Naive thymus-derived CD4-positive, alpha-beta T cell (primary cell): ENCODE results near the gene C3orf33. TPM values are rescaled to one million over a fixed set of nuclear protein-coding genes. Genes with fewer than 3 reads are reported as not detected.
A peak's percentile ranks its signal among the peaks of the same experiment; 100 is the strongest.

Experiments
- ATAC-seq: fragments of 150-1000 bp; cut with Tn5 transposase; 2 replicates; pipeline ENCODE4 v1.10.0; 2021; ENCODE audit warnings: mild to moderate bottlenecking, moderate library complexity
- CTCF ChIA-PET: fragments of 350-600 bp; sonication (Branson Sonifier 250); formaldehyde crosslinking; loops from one replicate; lab custom pipeline; 2021; ENCODE audit warnings: antibody characterized with exemption; lab: Charles Lee
- POLR2A ChIA-PET: fragments of 350-600 bp; sonication (Branson Sonifier 250); formaldehyde crosslinking; loops from one replicate; lab custom pipeline; 2021; ENCODE audit warnings: antibody characterized with exemption, inconsistent platforms; lab: Charles Lee
- DNase-seq, 9 donors: peaks; one replicate each; pipeline versions ENCODE4 v3.0.0 to v3.0.0-alpha.2; 2020 to 2022; ENCODE audit warnings: mixed read lengths in 1 of 9
- H3K27ac ChIP-seq: one replicate; pipeline ENCODE4 v1.7.0; 2013; ENCODE audit warnings: mild to moderate bottlenecking, low read depth, low read length, moderate library complexity
- H3K27me3 ChIP-seq, 2 donors: one replicate each; pipeline ENCODE4 v1.7.0; 2013; ENCODE audit warnings: low read length in 2 of 2, mild to moderate bottlenecking in 2 of 2, moderate library complexity in 2 of 2; ENCODE audit not compliant: control insufficient read depth in 2 of 2, insufficient read depth in 2 of 2
- H3K36me3 ChIP-seq, 3 experiments: 1 replicate in 2 of 3; 2 replicates in 1 of 3; pipeline ENCODE4 v1.7.0; 2013; ENCODE audit warnings: low read length in 3 of 3, mild to moderate bottlenecking in 3 of 3, moderate library complexity in 1 of 3; ENCODE audit not compliant: insufficient read depth in 3 of 3, control insufficient read depth in 2 of 3
- H3K4me1 ChIP-seq, 2 donors: one replicate each; pipeline ENCODE4 v1.7.0; 2013; ENCODE audit warnings: low read length in 2 of 2, mild to moderate bottlenecking in 2 of 2, moderate library complexity in 1 of 2; ENCODE audit not compliant: control insufficient read depth in 2 of 2, insufficient read depth in 2 of 2
- H3K4me3 ChIP-seq: 2 replicates; pipeline ENCODE4 v1.7.0; 2013; ENCODE audit warnings: mild to moderate bottlenecking, low read length
- H3K9me3 ChIP-seq, 3 experiments: 1 replicate in 2 of 3; 2 replicates in 1 of 3; pipeline ENCODE4 v1.7.0; 2013; ENCODE audit warnings: low read length in 3 of 3; ENCODE audit not compliant: control insufficient read depth in 2 of 3
- H3K27ac Mint-ChIP-seq, 9 donors: one replicate each; pipeline ENCODE4 v1.8.0; 2020 to 2022; ENCODE audit warnings: mixed read lengths in 9 of 9, mild to moderate bottlenecking in 8 of 9, moderate library complexity in 5 of 9, inconsistent platforms in 2 of 9
- H3K27me3 Mint-ChIP-seq, 5 donors: one replicate each; pipeline ENCODE4 v1.8.0; 2021 to 2022; ENCODE audit warnings: mixed read lengths in 5 of 5, mild to moderate bottlenecking in 1 of 5
- H3K36me3 Mint-ChIP-seq, 5 donors: one replicate each; pipeline ENCODE4 v1.8.0; 2020 to 2022; ENCODE audit warnings: mixed read lengths in 5 of 5, mild to moderate bottlenecking in 3 of 5, inconsistent platforms in 1 of 5
- H3K4me1 Mint-ChIP-seq, 7 donors: one replicate each; pipeline ENCODE4 v1.8.0; 2020 to 2022; ENCODE audit warnings: mixed read lengths in 7 of 7, mild to moderate bottlenecking in 3 of 7, inconsistent platforms in 1 of 7
- H3K4me3 Mint-ChIP-seq, 10 donors: one replicate each; pipeline ENCODE4 v1.8.0; 2020 to 2022; ENCODE audit warnings: mild to moderate bottlenecking in 10 of 10, mixed read lengths in 10 of 10, moderate library complexity in 6 of 10, inconsistent platforms in 2 of 10
- H3K9me3 Mint-ChIP-seq, 11 donors: one replicate each; pipeline ENCODE4 v1.8.0; 2020 to 2022; ENCODE audit warnings: mixed read lengths in 11 of 11, mild to moderate bottlenecking in 4 of 11, inconsistent platforms in 1 of 11, moderate library complexity in 1 of 11
- intact Hi-C, 2 donors: fragments of 100-400 bp; cut with micrococcal nuclease; formaldehyde crosslinking; loops; one replicate each; pipeline ENCODE4 v1.15.1; 2023
- polyA plus RNA-seq, 2 donors: library from polyadenylated mRNA; unstranded; fragments of 300-500 nt; fragmentation: Illumina TruSeq; gene quantifications; one replicate each; pipeline ENCODE4 v1.2.3, GENCODE V29; 2021
- total RNA-seq, 6 experiments: library from RNA in 5 of 6; stranded (reverse) in 5 of 6; gene quantifications; 1 replicate in 5 of 6; 2 replicates in 1 of 6; pipeline ENCODE4 v1.2.3 and lab custom pipeline; 2021 to 2026

C3orf33 gene
- total RNA-seq = 1 to 10 TPM; 1.1 to 4.6 (median 2.7) TPM
- polyA plus RNA-seq = 1 to 10 TPM; 3.9 to 4.3 TPM
- 2.0 reads per million, percentile 9 among the genes with 10 or more reads in this experiment for total RNA-seq (lab: John Stamatoyannopoulos, UW)

- Histone ChIP-seq H3K36me3 (peaks cover 0 to 3% (median 0%) of the 10 kb centered on the region in 3 experiments), H3K27me3 (no peaks in the 10 kb centered on the region), H3K4me1 (no peaks in the 10 kb centered on the region), H3K4me3 (peak within 1 kb of the TSS; percentile 71), H3K9me3 (no peaks in the 10 kb centered on the region), H3K27ac (peak within 1 kb of the TSS; percentile 79)
- peaks cover 6 to 15% (median 10%) of the 10 kb centered on the region in 5 donors for H3K27me3 Mint-ChIP-seq
- H3K4me1 Mint-ChIP-seq = peaks cover 8 to 28% (median 17%) of the 10 kb centered on the region in 7 donors
- peak; percentile 52 to 85 (median 78) for DNase-seq
- H3K4me3 Mint-ChIP-seq = peak within 1 kb of the TSS; percentile 79 to 91 (median 90)
- ChIA-PET CTCF (interaction anchor here (0.6 to 2.4 kb wide), 19 partner anchors 9 to 1369 kb away, joined by 3 to 13 read pairs (median 5); partner anchors contain the start of genes GMPS and SLC33A1), POLR2A (interaction anchor here (0.7 to 2.6 kb wide), 9 partner anchors 25 to 1368 kb away, joined by 3 to 25 read pairs (median 5); partner anchors contain the start of genes CCNL1, GMPS and SLC33A1)
- intact Hi-C loops = loop anchor here (1.0 to 10.0 kb wide), 11 partner anchors 21 to 1481 kb away; partner anchors contain the start of genes GMPS (in 2 of the 2), SLC33A1 (in 2 of the 2), DHX36 (in 1 of the 2) and TIPARP (in 1 of the 2)
- peak; percentile 98 for ATAC-seq
- no peaks in the 10 kb centered on the region for H3K9me3 Mint-ChIP-seq
- peak within 1 kb of the TSS; percentile 71 to 94 (median 82) for H3K27ac Mint-ChIP-seq
- H3K36me3 Mint-ChIP-seq = peaks cover 0 to 16% (median 14%) of the 10 kb centered on the region in 5 donors
Measured at GRCh38 chr3:155805802-155806618, at the start of gene C3orf33. TSS of gene C3orf33 (minus strand) at chr3:155806278. CDS start at chr3:155806252, 26 bp downstream.

GRCh38 chr3:155854141-155854940, 48.3 kb upstream of the C3orf33 start, which contains the start of gene SLC33A1:
TSS of gene SLC33A1 (minus strand) at chr3:155854427. CDS start at chr3:155853997, 430 bp downstream.
- Histone ChIP-seq H3K36me3 (peaks cover 0 to 6% (median 0%) of the 10 kb centered on the region in 3 experiments), H3K27ac (peak within 1 kb of the TSS; percentile 90), H3K9me3 (no peaks in the 10 kb centered on the region), H3K27me3 (no peaks in the 10 kb centered on the region), H3K4me3 (peak within 1 kb of the TSS; percentile 85), H3K4me1 (peaks cover 19 to 33% of the 10 kb centered on the region in 2 donors)
- peaks cover 24 to 47% (median 39%) of the 10 kb centered on the region in 7 donors for H3K4me1 Mint-ChIP-seq
- H3K36me3 Mint-ChIP-seq = peaks cover 0 to 23% (median 6%) of the 10 kb centered on the region in 5 donors
- ATAC-seq (peak; percentile 96), DNase-seq (peak; percentile 95 to 99 (median 98))
- ChIA-PET CTCF (interaction anchor here (1.2 to 2.1 kb wide), 2 partner anchors 16 to 48 kb away, joined by 3 to 13 read pairs; partner anchors contain the start of genes C3orf33 and GMPS), POLR2A (interaction anchor here (0.7 to 3.2 kb wide), 6 partner anchors 8 to 1306 kb away, joined by 3 to 34 read pairs (median 8); partner anchors contain the start of genes C3orf33, CCNL1 and GMPS)
- peak within 1 kb of the TSS; percentile 86 to 99 (median 95) for H3K4me3 Mint-ChIP-seq
- H3K9me3 Mint-ChIP-seq = peaks cover 0 to 9% (median 2%) of the 10 kb centered on the region in 11 donors
- intact Hi-C loops = loop anchor here (1.0 to 10.0 kb wide), 17 partner anchors 8 to 1530 kb away; partner anchors contain the start of genes C3orf33 (in 2 of the 2), CCNL1 (in 2 of the 2), DHX36 (in 2 of the 2) and GMPS (in 2 of the 2)
- peak within 1 kb of the TSS; percentile 97 to 100 (median 99) for H3K27ac Mint-ChIP-seq
- H3K27me3 Mint-ChIP-seq = peaks cover 0 to 7% (median 0%) of the 10 kb centered on the region in 5 donors

DNA sequence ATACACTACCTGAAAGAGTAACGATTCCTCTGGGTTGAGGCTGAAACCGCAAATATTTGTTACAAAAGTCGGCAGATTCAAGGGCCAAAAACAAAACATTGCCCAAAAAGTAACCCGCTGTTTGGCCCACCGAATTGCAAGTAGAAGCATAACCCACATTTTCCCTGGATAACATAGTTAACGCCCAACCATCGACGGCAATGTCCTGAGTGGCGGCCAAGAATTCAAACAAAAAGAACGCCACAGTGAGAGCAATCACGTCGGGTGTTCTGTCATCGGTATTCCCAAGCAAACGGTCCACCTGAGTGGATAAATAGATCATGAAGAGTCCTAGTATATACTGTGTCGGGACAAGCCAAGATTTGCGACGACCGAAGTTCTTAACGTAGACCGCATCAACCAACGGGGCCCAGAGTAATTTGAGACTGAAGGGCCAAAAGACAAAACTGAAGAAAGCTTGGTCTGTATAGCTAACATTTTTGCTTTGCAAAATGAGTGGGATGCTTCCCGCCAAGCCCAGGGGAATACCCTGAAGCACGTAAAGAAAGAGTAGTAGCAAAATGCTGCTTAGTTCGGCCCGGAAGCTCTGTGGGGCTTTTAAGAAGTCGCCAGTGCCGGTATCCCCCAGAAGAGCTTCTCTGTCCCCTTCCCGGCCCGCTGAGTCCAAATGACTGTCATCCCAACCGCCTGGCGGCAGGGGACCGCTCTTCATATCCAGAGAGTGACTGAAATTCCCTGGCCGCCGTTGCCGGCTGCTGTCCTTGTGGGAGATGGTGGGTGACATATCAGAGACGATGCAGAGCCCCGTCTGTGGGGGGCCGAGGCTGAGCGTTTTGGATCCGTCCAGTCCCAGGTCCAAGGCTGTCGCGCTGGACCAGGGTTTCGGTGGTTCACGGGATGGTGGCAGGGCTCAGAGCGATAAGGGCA, 47.4 kb upstream of the C3orf33 start:
- no peaks in the 10 kb centered on the region for H3K9me3 ChIP-seq
- intact Hi-C loops = loop anchor here (1.0 to 10.0 kb wide), 17 partner anchors 9 to 1529 kb away; partner anchors contain the start of genes C3orf33 (in 2 of the 2), CCNL1 (in 2 of the 2), DHX36 (in 2 of the 2) and GMPS (in 2 of the 2)
- Mint-ChIP-seq H3K27me3 (peaks cover 0 to 7% (median 0%) of the 10 kb centered on the region in 5 donors), H3K36me3 (peaks cover 0 to 25% (median 6%) of the 10 kb centered on the region in 5 donors), H3K4me3 (peak overlapping the region; percentile 86 to 99 (median 95)), H3K9me3 (peaks cover 0 to 9% (median 2%) of the 10 kb centered on the region in 11 donors), H3K4me1 (peaks cover 27 to 54% (median 45%) of the 10 kb centered on the region in 7 donors), H3K27ac (peak overlapping the region; percentile 97 to 100 (median 99))
- H3K36me3 ChIP-seq = peaks cover 0 to 6% (median 0%) of the 10 kb centered on the region in 3 experiments
- DNase-seq (peak in 4 of 9 donors; percentile 17 to 49 (median 20)), ATAC-seq (no peak)
- POLR2A ChIA-PET = interaction anchor here (0.7 to 3.2 kb wide), 6 partner anchors 8 to 1307 kb away, joined by 3 to 34 read pairs (median 8); partner anchors contain the start of genes C3orf33, CCNL1 and GMPS
- H3K4me3 ChIP-seq = peak overlapping the region; percentile 85
- peak overlapping the region; percentile 82 for H3K27ac ChIP-seq
- CTCF ChIA-PET = interaction anchor here (0.8 to 2.1 kb wide), 3 partner anchors 17 to 98 kb away, joined by 3 to 13 read pairs (median 3); partner anchors contain the start of genes C3orf33 and GMPS
- H3K4me1 ChIP-seq = peaks cover 21 to 39% of the 10 kb centered on the region in 2 donors
- no peaks in the 10 kb centered on the region for H3K27me3 ChIP-seq

DNA sequence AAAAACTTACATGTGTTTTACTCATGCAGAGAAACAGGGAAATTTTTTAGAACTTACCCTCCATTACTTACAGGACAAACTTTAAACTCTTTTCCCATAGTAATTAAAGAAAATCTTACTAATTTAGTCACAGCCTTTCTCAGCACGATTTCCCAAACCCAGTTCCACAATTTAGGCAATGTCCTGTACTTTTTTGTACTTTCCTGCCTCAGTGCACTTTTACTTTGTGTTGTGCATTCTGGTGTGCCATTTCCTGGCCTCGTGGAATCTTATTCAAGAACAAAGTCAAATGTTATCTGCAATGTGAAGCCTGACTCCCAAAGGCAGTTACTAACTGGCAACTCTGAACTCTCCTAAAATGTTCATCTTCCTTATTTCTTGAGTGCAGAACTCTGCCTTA, 46.3 kb upstream of the C3orf33 start:
- ATAC-seq = no peak
- H3K4me3 ChIP-seq = peak overlapping the region; percentile 85
- H3K27ac ChIP-seq = no peak overlapping the region

More for the DNA sequence above, 46.3 kb upstream of the C3orf33 start:
- H3K4me1 ChIP-seq = peaks cover 21 to 39% of the 10 kb centered on the region in 2 donors
- no peaks in the 10 kb centered on the region for H3K27me3 ChIP-seq
- ChIA-PET CTCF (interaction anchor here (0.8 to 1.3 kb wide), 3 partner anchors 18 to 97 kb away, joined by 3 to 7 read pairs (median 4); partner anchors contain the start of genes C3orf33 and GMPS), POLR2A (interaction anchor here (2.1 to 3.2 kb wide), 3 partner anchors 19 to 1308 kb away, joined by 10 to 34 read pairs (median 25); partner anchors contain the start of genes C3orf33, CCNL1 and GMPS)
- H3K4me3 Mint-ChIP-seq = peak overlapping the region; percentile 86 to 99 (median 95)
- peaks cover 34 to 63% (median 54%) of the 10 kb centered on the region in 7 donors for H3K4me1 Mint-ChIP-seq
- peaks cover 0 to 9% (median 2%) of the 10 kb centered on the region in 11 donors for H3K9me3 Mint-ChIP-seq
- peaks cover 0 to 30% (median 12%) of the 10 kb centered on the region in 5 donors for H3K36me3 Mint-ChIP-seq
- intact Hi-C loops = loop anchor here (5.0 to 10.0 kb wide), 6 partner anchors 100 to 965 kb away; partner anchors contain the start of gene SSR3 (in 1 of the 2)
- peak overlapping the region in 8 of 9 donors; percentile 8 to 100 (median 98) for H3K27ac Mint-ChIP-seq
- H3K36me3 ChIP-seq = peaks cover 0 to 6% (median 0%) of the 10 kb centered on the region in 3 experiments
- H3K9me3 ChIP-seq = no peaks in the 10 kb centered on the region
- no peak for DNase-seq
- peaks cover 0 to 7% (median 0%) of the 10 kb centered on the region in 5 donors for H3K27me3 Mint-ChIP-seq
